HG03442 (cell line): Measurements from ENCODE around the gene FTL.

ENCODE experiments used
- ATAC-seq: cut with Tn5 transposase; IDR thresholded peaks from one replicate; pipeline ENCODE4 v1.9.1; 2021; ENCODE audit warnings: mild to moderate bottlenecking, moderate library complexity; ENCODE audit not compliant: unreplicated experiment

The FTL gene

DNA sequence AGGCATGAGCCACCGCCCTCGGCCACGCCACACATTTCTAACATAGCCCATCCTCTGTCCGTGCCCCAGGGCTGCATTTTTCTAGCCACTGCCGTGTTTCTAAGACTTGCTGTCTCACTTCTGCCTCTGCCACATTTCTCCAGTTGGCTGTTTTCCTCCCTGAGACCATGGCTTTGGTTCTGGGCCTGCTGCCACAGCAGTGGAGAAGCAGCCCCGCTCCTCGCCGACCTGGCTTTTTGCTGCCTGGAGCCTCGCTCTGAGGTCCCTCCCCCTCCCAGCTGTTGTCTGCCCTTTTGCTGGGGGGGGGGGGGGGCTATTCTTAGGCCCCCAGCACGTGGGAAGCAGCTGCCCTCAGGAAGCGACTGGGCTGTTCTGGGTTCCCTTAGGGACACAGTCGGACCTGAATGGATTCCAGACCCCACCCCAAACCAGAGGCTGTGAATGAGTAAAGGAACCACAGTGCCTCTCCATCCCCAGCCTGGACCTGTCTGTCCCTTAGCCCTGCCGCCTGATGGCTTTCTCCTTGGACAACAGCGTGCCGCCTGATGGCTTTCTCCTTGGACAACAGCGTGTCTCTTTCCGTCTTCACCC lies 24.7 kb downstream of the FTL start:
- ATAC-seq = no peak

DNA sequence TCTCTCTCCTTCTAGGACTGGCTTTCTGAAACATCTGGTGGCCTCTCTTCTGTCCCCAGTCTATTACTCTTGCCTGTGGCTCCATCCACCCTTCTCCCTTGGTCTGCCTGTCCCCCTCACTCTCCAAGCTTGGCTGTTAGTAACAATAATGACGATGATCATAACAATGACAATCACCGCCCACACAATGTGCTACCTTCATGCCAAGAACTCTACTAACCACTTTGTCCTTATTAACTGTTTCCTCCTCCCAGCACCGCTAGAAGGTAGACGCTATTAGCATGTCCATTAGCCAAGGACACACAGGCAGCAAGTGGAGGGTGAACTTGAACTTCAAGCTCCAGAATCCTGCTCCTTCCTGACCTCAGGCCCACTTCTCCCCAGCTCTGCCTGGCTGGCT lies 25.3 kb downstream of the FTL start:
- no peak for ATAC-seq

DNA sequence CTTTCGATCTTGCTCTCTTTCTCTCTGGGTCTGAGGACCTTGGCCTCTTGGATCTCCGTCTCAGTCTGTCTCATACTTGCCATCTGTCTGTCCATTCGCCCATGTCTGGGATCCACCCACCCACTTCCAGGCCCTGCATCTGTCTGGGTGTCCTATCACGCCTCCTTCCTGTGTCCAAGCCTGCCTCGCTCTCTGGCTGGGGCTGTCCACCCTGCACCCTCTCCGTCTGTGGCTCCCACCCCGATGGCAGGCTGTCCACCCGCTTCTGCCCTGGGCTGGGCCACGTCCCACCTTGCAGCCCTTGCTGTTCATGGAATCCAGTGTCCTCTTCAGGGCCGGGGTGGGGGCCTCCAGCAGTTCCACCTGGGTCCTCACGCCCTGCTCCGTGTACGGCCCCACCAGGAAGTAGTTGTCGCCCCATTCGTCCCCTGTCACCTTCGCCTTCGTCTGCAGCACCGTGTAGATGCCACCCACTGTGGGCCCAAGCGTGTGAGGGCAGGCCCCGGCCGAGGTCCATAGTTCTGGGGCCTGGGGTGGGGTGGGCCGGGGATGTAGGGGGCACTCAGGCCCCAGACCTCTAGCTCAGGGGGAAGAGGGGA lies 26.0 kb downstream of the FTL start:
- no peak for ATAC-seq

DNA sequence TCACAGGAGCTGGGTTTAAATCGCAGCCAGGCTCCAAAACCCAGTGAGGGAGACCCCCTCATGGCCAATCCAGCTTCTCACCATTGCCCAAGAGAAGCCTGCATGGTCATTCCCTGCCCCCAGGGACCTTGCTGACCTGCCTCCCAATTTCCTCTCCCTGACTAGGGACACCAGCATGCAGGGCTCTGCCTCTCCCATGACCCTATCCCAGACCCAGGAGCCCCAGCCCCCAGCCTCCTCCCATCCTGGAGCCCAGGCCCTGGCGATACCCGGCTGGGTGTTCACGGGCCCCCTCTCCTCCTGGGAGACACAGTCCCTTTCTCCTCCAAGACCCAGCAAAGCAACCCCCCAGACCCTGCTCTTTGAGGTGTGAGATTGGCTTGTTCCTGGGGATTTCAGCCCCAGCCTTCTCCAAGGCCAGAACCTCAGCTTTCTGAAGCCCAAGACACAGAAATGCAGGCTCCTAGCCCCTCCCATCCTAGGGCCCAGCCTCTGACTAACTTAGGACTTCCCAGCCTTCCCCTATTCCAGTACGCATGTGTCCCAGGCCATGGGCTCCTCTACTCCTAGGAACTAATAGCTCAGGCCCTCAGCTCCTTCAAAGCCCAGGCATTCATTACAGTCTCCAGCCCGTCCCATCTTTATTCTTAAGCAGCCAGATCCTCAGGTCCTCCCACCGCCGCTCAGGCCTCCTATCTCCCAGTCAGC lies 26.9 kb downstream of the FTL start:
- no peak for ATAC-seq

DNA sequence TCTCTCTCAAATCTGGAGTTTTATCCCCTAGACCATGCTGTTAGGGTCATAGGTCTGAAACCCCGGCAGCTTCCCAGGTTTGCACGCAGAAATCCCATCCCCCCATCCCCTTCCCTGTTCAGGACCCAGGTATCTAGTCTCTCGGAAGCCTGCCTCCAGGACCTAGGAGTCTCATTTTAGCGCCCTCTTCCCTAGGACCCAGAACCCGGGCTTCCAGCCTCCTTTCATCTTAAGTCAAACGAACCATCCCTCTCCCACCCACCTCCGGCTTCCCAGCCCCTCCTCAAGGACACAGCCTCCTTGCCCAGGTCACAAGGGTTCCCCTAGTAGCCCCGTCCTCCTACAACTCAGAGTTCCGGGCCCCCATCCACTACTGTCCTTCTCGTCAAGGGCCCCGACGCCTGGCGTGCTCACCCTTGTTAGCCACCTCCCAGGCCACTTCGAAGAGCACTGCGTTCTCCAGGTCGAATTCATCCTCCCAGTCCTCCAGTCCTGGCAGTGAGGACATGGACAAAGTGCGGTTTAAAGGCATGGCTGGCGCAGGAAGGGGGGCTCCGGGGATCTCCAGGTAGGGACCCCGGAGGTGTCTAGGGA lies 27.6 kb downstream of the FTL start:
- no peak for ATAC-seq

DNA sequence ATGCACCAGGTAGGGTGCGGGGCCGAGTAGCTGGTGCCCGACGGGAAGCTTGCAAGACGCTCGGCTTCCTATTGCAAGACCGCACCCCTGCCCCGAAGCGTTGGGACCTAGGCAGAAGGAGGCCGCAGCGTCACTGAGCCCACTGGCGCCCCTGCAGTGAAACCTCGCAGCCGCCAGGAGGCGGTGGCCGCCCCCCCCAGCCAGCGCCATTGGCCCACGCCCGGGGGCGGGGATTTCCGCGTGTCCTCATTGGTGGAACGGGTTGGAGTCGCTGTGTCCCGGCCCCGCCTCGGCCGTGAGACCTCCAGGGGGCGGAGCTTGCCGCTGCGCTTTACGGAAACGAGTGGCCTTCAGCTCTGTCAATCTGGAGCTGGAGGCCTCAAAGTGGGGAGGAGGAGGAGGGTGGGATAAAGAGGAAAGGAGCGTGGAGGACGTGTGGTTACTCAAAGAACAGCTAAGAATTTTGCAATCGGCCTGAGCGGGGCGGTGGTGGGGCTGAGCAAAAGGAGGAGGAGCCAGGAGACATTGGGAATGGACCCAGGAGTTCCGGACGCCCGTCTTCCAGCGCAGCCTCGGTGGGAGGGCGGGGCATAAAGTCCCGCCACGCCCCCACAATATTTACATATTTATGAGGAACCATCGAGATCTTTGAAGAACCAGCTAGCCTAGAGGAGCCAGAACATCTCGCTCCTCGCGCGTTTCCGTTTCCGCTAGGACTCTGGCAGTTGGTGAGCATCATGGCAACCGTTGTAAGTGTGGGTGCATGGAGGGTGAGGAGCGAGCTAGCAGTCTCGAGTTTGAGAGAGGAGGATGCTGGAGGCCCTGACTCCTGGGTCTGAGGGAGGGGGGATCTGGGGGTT lies 28.3 kb downstream of the FTL start, which contains the start of the genes GYS1 and RUVBL2:
Gene GYS1 (minus strand): TSS at position 135 of the 860 bp plus-strand sequence. CDS start 197 bp downstream, outside the sequence.
Gene RUVBL2 (plus strand): TSS at position 713 of the 860 bp plus-strand sequence. CDS start 25 bp downstream, at position 738.
- ATAC-seq = peak; percentile 87

DNA sequence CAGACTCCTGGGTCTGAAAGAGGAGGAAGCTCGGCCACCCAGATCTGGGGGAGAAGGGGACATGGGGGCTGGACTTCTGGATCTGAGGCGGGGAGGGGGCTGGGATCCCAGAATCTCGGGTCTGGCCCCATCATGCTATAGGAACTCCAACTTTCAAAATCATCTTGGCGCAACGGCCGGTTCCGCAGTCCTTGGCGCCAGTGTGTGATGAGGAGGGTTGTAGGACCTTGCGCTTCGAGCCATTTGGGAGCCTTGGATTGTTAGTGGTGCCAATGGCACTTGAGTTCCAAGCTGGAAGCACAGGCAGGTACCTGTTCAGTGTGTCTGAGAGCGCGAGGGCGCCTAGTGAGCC lies 28.9 kb downstream of the FTL start:
- ATAC-seq = no peak

DNA sequence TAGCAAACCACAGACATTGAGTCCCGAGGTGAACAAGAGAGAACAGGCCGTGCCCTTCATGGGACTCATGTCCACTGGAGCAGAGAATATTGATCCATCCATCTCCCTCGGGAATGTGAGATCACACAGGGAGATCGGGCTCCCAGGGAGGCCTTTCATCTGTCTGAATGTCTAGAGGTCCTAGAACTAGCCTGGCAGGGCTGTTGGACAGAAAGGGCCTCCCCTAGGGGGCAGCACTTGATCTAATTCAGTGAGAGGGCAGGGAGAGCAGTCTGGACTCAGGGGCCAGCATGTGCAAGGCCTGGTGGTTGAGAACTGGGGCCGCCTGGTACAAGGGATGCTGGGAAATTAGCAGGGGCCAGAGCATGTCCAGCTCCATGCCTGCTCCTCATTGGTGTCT lies 32.9 kb downstream of the FTL start:
- ATAC-seq = no peak

DNA sequence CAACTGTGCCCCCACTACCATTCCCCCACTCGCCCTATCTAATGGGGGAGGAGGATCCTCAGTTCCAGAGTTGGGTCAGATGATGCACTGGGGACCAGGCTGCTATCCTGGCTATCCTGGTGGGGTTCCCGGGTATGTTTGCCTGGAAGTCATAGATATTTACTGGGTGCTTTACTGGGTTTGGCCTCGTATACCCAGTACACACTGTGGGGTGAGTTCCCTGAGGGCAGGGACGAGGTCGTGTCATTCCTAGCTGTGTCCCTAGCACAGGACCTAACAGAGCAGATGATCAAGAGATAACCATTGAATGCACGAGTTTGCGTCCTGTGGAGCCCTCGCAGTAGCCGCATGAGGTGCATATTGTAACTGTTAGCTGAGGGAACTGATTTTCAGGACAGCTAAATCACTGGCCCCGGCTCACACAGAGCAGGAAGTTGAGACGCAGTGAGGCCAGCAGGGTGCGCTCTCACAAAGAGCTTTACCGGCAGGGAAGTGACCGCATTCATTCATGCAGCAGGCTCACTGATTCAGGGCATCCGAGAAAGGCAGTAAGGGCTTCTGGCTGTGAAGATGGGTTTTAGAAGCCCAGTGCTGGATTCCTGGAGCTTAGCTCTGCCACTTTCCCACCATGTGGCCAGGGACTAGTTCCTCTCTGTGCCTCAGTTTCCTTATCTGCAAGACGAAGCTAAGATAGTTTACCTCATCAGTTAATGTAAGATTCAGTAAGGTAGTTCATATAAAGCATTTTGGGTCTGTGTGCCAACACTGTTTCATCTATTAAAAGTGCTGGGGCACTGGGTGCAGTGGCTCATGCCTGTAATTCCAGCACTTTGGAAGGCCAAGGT lies 34.6 kb downstream of the FTL start:
- ATAC-seq = no peak

DNA sequence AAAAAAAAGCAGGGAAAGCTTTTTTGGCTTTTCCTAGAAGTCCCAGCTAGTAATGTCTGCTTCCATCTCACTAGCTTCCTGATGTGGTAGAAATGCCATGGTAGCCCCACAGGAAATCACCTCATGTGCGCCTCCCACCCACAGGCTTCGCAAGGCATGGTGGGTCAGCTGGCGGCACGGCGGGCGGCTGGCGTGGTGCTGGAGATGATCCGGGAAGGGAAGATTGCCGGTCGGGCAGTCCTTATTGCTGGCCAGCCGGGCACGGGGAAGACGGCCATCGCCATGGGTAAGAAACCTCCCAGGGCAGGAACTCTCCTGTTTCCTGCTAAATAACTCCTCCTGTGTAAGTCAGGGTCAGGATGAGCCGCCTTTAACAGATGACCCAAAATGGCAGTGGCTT lies 39.0 kb downstream of the FTL start:
- no peak for ATAC-seq

DNA sequence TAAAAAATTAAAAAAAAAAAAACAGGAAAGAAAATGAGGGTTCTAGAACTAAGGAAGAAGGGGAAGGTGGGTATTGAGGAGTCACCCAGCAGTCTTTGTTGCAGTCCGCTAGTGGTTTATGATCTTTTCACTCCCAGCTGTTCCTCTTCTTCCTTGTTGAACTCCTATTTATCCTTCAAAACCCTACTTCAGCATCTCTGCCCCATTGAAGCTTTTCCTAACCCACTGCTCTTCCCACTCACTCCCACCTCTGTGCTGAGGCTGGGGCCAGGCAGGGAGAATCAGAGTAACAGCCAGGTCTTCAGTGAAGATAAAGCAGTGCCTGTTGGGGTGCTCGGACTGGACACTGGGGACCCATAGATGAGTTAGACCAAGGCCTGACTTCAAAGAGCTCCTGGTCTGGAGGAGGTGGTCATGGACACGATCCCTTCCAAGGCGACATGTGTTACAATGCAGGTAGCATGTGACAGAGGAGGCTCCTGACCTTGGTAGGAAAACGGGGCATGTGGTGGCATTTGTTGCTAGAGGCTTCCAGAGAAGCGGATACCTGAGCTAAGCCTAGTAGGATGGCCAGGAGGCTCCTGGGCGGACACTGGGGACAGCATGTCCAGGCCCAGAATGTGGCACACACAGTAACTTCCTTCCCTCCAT lies 40.0 kb downstream of the FTL start:
- no peak for ATAC-seq

DNA sequence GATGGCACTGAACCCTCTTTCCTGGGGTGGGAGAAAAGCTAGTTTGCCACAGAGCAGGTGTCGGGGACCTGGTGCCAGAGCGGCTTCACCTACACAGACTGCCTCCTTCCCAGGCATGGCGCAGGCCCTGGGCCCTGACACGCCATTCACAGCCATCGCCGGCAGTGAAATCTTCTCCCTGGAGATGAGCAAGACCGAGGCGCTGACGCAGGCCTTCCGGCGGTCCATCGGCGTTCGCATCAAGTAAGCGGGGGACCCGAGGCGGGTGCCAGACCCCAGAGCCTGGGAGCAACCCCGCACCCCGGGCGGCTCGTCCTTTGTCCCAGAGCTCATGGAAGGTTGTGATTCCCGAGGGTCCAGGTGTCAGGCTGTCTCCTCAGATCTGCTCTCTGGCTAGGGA lies 41.8 kb downstream of the FTL start:
- no peak for ATAC-seq

DNA sequence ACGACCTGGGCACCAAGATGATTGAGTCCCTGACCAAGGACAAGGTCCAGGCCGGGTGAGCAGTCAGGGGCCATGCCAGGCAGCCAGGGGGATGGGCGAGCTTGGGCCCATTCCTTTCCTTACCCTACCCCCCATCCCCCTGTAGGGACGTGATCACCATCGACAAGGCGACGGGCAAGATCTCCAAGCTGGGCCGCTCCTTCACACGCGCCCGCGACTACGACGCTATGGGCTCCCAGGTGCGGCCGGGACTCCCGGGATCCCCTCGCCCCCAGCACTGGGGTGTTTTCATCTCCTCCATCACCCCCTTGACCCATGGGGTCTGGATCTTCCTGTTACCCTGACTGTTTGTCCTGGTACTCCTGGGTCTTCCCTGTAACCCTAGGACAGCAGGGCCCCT lies 44.7 kb downstream of the FTL start:
- ATAC-seq = no peak

DNA sequence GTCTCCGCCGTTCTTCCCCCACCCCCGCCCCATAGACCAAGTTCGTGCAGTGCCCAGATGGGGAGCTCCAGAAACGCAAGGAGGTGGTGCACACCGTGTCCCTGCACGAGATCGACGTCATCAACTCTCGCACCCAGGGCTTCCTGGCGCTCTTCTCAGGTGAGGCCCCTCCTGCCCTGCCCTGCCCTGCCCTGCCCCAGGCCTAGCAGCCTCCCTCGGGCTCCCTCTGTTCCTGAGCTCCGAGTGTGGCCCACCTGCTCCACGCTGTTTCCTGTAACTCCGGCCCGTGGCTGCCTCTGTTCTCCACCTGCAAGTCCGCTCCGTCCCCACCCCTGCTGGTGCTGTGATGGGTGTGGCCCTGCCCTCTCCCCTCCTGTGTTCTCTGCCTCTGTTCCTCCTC lies 45.3 kb downstream of the FTL start:
- no peak for ATAC-seq

DNA sequence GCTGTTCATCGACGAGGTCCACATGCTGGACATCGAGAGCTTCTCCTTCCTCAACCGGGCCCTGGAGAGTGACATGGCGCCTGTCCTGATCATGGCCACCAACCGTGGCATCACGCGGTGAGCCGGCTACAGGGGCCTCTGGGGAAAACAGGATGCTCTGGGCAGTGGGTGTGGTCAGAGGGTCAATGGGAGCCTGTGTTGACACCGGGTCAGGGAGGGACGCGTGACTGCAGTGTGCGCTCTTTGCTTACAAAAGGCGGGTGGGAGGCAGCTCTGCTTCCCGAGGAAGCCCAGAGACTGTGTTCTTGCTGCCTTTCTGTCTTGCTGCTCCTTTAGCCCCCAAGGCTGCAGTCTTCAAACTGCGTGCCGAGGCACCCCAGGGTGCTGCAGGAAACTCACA lies 46.1 kb downstream of the FTL start:
- ATAC-seq = no peak

DNA sequence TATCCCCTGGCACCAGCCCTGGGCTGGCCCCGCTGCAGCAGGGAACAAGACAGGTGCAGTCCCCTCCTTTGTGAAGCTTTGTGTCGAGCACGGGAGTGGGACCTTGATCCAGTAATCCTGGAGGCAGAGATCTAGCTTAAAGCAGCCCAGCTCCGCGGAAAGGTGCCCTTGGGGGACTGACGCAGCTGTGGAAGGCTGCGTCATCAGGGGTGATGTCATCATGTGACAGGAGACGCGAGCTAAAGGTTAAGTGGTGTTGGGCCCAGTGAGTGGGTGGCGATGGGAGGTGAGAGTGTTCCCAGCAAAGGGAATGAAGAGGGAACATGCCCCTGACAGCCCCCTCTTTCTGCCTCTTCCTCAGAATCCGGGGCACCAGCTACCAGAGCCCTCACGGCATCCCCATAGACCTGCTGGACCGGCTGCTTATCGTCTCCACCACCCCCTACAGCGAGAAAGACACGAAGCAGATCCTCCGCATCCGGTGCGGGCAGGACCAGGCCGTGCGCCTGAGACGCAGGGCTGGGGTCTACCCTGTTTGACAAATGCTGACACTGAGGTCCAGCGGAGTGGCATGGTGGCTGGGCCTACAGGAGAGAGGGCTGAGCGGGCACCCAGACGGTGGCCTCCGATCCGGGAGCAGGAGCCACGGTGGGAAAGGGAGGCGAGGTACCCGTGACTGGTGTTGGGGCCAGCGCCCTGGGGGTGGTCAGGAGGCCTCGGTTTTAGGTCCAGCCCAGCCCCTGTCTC lies 49.2 kb downstream of the FTL start:
- ATAC-seq = no peak

DNA sequence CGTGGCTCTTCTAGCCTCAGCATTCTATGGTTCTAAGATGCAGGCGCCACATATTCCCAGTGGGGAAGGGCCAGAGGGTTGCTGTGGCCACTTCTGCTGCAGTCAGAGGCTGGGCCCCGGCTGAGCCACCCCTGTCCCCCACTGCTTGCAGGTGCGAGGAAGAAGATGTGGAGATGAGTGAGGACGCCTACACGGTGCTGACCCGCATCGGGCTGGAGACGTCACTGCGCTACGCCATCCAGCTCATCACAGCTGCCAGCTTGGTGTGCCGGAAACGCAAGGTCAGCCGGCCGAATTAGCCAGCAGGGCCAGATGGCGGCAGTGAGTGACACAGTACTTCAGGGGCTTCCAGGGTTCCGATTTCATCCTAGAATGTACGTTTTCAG lies 49.8 kb downstream of the FTL start:
- ATAC-seq = no peak

DNA sequence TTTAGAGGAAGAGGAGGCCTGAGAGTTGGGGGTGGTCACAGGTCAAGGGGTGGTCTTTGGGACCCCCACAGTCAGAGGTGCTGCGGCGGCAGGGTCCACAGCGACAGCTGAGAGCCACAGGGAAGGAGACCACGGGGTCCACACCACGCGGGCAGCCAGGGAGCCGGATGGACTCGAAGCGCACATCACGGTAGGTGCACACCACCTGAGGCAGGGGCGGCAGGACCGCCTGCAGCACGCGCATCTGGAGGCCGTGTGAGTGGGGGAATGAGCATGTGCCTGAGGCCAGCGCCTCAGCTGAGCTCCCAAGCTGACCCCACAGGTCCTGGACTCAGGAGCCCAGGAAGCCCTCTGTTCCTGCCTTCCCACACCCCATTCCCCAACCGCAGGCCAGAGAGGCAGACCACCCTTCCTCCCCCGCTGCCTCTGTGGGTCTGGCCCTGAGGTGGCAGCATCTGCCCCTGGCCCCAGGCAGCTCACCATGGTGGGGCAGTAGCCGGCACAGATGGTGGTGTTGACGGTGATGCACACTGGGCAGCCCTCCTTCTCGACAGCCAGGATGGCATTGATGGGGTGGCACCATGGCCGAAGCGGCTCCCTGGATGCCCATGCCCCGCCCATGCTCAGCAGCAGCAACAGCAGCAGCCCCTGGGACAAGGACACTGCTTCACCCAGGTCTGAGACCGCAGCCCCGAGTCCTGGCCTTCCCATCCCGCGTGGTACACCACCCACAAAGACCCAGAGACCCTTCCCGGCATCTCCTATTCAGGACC lies 51.1 kb downstream of the FTL start:
- ATAC-seq = no peak
